GM18858 (cell line): ENCODE data around the gene PDE4D.

Source experiments
- ATAC-seq: cut with Tn5 transposase; IDR thresholded peaks from one replicate; pipeline ENCODE4 v1.9.1; 2021; ENCODE audit not compliant: unreplicated experiment

Gene PDE4D

DNA sequence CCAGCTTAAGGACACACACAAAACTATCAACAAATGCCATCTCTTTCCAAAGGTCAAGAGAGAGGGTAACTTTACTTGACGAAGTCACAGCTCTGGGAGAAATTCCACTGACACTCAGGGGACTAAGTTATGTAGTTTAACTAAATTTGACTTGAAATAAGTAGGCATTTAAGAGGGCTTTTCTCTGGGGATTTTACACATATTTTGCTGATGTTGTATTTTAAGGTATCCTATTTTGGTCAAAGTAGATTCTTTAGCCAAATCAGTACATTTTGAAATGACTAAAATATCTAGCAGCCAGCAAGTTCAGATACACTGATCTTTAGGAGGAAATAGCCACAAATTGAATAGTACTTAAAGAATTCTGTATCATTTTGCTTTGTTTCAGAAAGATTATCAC, 652.0 kb downstream of the PDE4D start:
- no peak for ATAC-seq

DNA sequence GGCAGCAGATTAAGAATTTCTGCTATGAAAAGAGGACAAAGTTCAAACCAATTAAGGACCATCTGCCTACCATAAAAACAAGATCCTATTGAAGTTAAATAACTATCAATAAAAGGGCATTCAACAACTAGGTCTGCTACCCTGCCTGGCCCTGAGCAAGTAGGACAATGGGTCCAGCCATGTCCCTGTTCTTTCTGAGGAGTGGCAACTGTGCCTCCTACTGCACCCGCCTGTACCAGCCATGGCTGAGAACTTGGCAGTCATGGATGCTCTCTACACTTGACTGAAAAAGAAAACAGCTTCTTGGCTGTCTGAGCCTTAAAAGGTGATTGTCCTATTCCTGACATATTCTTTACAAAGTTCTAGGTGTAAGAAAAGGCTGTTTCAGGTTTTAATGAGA, 652.4 kb downstream of the PDE4D start:
- ATAC-seq, result no peak

DNA sequence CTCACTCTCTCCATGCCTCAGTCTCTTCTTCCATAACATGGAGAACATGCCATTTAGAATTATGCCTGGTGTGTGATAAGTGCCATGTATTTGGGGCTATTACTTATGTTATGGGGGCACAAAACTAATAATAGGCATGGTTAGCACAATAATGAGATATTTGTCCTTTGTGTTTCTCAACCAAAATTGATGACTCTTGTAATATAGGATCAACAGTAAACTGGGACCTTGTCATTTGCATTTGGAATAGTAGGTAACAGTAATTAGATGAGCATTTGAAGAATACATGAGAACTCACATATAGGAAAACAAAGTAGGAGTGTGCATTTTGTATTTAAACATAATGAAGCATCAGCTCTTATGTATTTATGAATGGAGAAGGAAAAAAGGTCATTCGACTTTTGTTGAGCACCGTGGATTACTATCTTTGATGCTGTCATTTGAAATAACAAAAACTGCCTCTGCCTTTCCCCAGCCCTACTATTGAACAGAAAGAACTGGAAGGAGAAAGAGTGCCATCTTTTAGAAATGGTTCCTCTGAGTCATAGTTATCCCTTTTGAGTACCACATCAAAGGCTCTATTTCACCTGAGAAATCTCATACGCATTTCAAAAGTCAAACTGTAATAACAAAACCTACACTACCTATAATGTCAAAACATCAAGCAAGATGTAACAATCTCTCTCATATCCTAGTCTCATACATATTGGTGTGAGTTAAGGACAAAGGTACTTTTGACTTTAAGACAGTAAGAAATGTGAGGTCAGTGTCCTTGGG, 655.2 kb downstream of the PDE4D start:
- ATAC-seq, result peak; percentile 97

DNA sequence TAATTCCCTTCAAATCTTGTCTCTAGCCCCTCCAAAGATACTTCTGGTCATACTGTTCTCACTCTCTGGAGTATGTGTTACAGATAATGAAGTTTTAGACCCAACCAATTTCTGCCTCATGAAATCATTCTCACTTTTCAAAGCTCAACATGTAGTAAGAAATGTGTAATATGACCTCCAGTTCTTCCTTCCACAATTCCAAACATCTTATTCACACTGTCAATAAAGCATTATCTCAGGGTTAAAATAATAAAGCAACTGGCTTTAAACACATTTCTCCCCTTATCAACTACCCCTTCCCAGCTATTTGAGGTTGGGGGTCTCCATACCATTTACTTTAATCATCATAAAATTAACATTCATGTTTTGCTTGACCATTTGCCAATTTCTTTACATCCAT, 656.5 kb downstream of the PDE4D start:
- no peak for ATAC-seq

DNA sequence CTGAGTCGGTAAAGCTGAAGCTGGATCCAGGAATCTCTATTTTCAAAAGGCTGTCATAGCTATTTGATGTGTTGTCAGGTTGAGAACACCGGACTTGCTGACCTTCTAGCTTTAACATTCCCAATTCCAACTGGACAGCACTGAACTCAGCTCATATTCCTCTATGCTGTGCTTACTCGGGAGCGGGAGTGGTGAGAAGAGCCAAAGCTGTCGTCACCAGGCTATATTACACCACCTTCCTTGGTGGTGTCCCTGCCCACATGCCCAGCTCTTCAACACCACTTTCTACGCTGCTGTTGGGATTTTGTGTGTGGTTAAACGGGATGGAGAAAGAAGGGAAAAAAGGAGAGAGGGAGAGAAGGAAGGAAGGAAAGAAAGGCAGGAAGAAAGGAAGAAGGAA, 657.1 kb downstream of the PDE4D start:
- no peak for ATAC-seq

DNA sequence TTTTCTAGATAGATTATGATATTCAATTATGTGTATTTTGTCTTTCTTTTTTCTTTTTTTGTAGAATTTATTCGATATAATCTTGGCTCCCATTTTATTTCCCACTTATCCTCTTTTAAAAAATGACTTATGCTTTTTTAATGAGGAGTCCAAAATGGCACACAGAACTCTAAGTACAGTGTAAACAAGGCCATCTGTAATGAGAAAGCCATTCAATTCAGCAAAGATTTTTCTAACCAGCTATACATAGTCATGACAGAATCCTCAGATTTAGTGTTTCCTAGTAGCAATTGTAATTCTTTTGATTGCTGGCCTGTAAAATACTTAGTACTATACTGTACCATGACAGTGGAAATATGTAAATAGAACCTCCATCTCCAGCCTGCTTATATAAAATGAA, 659.3 kb downstream of the PDE4D start:
- no peak for ATAC-seq

DNA sequence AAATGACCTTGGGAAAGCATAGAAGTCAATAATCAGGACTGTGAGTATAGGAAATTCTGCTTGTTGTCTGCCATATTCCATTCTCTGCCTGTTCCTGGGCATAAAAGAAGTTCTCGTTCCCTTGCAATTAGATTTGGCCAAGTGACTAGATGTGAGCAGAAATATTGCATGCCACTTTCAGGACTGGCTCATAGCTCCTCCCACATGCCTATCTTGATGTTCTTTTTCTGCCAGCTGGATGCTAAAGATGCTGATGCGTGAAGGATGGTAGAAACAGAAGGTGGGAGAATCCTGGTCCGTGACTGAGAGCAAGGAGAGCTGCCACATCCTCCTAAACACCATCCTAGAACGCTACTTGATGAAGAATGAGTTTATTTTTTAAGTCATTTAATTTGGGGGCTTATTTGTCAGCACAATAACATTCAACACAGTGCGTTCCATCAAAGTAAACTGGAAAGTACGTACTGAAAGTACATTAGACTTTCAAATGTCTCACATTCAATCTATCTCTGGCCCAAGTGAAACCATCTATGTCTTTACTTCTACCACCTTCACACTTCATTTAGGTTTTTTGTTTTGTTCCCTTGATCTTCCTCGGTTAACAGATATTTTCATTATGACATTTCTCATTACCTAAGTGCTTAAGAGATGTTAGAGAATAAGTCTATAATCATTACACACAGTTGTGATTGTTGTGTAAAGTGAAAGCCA, 662.1 kb downstream of the PDE4D start:
- no peak for ATAC-seq

DNA sequence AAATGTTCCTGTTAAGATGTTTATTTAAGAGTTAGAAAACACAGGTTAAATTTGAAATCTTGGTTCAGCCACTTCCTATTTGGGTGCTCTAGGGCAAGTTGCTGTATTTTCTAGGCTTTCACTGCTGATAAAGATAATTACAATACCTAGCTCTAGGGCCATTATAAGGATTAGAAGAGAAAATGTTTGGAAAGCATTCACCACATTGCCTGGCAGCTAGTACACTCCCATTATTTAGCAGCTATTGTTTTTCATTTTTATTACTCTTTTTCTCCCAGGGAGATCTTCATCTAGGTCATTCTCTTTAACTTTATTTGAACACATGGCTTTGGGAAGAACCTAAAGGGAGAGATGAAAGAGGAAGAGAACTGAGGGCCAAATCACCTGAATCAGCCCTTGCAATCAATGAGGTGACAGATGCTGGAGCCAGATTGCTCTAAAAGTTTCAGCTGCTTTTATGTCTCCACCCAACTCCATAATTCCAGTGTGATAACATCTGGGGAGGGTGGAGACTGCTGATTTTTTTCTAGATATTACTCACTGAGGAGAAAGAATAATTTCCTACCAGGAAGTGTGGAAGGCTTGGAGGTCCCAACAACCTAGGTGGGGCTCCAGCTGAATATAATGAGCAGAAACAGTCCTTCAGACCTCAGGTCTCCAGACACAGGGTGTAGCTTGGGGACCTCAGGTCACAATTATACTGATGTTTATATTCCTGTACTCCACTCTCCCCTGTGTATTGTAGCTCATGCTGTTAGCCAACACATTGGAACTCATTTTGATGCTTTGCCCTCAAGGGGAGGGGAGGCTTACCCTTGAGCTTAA, 670.6 kb downstream of the PDE4D start:
- no peak for ATAC-seq

DNA sequence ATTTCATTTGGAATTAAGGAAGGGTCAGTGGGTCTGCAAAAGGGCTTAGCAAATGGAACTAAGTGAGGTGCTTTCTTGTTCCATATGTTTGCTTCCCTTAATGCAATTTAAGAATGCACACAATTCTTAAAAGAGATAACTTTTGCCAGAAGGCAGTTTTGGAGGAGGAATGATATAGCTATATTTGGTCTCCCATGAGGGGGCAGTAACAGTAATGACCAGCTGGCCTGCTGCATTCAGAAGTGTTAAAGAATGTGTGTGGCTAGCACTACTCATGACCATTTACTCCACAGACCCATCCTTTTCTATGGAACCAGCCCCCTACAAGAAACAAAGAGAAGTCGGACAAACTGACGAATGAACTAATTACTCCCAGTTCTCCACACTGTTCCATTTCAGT, 671.8 kb downstream of the PDE4D start:
- no peak for ATAC-seq

DNA sequence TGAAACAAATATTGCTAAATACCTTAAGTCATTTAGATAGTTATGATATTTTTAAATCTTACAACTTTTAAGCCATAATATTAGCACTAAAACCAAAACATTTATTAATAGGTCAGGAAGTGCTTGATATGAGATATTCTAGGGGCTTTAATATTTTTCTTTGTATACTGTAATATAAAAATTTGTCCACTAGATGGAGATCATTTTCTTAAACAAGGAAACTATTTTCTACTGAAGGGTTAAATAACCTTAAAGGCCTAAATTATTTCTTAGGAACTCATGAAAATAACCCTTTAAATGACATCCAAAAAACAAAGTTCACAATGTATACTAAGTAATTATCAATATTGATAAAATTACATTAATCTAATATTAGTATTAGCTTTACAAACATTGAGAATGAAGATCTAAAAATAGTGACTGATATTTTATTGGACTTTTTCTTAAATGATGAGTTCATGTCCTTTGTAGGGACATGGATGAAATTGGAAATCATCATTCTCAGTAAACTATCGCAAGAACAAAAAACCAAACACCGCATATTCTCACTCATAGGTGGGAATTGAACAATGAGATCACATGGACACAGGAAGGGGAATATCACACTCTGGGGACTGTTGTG, 675.0 kb downstream of the PDE4D start:
- no peak for ATAC-seq

DNA sequence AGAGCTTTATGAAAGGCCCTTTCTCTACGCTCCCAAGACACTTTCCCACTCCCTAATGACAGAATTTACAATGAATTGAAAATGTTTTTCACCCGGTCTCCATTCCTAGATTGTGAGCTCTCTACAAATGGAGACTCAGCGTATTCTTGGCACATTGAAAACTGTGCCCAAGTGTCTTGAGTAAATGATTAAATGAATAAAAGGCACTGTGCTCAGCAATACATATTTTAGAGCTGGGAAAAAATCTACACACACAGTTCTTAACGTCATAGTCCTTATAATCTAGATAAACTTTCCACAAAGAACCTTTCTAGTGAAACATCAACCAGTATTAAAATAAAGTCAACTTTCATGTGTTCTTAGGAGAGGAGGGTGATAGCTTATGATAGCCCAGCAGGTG, 676.7 kb downstream of the PDE4D start:
- no peak for ATAC-seq

DNA sequence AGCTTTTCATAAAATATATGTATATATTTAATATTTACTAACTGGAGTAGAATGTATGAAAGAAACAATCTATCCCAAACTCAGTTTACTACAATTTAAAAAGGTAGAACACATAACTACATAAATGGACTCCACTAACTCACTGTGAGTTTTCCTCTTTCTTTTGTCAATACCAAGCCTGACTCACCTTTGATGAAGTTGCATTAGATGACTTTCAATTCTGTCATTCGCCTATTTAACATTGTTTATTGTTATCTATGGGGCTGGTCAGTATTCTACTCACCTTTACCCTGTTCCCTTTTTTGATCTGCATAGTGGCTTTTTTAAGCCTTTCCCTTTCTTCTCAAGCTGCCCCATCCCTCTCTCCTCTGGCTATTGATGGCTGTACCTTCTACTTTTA, 680.9 kb downstream of the PDE4D start:
- no peak for ATAC-seq

DNA sequence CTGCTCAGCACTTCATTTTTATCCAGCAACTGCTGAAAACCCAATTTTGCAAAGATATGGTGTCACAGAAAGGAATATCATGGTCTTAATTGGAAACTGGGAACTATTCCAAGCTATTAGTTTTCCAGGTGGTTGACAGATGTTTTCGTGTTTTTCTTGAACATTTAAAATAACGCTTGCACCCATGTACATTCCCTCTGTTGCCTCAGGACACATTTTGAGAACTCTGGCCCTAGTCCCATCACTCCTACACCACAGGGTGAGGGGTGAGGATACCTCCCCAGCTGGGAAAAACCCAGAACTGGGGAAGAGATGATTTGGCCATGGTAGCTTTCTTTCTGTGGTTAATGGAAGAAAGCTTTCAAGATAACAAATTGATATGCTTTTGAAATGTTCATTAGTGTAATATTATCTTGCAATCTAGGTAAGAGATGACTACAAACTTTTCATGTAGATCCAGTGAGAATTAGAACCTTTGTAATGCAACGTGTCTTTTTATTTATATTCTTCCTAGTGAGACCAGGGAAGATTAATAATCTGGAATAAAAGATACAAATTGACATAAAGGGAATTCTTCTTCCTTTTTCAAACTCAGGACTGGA, 683.7 kb downstream of the PDE4D start:
- ATAC-seq, result no peak

DNA sequence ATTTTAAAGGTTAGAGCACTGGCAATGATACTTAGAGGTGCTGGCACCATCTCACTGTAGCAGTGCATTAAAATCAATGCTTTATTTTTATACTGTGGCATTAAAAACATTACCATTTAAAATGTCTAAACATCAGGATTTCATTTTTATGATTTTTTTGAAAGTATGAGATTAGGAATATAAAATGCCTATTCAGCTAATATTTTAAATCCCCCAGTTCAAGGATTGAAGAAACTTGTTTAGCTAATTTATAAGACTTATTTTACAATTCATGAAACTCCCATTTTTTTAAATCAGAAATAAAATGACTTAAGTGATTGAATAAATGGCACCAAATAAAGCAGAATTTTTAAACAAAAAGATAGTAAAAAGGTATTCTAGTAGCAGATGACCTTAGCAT, 685.1 kb downstream of the PDE4D start:
- ATAC-seq, result no peak

DNA sequence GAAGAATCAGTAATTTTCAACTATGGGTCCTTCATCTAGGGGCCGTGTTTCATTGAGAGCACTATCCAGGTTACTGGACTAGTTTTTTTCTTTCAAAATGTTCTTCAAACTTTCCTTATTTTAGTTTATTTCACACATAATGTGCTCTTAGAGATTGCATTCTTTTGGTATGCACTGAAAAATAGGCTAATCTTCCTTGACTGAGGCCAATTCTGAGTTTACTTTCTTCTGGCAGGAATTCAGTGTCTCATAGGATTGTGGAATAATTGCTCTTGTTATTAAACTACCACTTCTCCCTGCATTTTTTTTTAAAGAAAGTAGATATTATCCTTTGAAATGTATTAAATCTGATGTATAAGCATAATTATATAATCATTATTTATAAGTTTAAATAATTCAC, 686.1 kb downstream of the PDE4D start:
- ATAC-seq, result no peak

DNA sequence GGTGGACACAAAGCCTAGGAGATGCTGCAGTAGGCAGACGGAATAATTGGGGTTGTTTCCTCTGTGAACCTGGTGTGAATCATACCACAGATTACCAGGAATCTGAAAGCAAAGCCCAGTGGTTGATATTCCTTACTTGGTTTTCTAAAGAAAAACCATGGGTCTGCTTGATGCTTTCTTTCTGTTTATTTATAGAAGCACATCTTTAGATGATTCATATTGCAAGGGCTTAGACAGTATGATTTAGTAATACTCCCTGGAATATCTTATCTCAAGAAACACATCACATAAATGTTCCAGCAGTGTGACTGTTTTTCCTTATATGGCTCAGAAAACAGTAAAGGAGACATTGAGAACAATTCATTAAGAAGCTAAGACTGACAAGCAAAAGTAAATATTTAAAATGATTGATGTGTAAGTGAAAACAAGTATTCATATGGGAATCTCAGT, 687.4 kb downstream of the PDE4D start:
- no peak for ATAC-seq

DNA sequence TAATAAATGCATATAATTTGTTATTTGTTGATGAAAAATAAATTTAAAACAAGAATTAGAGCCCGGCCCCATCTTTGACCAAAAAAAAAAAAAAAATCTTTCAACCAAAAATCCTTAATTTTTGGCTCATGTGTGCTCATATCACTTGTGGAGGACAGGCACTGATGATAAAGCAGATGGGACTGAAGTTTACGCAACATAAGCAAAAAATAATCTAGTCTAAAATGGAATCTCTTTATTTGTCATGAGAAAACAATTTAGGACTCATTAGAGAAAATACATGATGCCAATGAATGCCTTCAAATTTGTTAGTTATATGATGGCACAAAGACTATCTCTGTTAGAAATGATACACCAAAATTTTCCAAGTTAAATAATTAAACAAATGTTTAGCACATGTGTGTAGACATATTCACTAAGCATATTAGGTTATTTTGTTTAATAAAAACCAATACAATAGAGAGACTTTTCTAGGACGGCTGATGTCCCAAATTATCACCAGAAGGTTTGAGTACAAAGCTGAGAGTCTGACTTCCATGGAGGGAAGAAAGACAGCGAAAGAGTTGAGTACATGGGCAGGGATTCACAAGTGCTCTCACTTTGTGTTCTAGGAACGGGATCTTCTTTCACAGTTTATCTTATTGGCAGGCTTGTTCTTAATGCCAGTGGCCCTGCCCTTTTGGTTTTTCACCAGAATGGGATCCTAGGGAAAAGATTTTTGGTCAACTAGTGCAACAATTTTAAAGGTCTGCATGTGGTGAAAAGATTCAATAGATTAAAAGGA, 689.2 kb downstream of the PDE4D start:
- ATAC-seq, result no peak

DNA sequence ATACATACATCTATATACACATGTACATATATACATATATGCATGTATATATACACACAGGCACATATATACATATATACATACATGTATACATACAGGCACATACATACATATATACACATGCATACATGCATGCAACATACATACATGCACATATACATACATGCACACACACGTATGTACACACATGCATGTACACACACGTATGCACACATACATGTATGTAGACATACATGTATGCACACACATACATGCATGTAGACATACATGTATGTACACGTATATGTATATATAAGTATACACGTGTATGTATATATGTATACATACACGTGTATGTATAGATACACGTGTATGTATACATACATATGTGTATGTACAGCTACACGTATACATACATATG, 693.7 kb downstream of the PDE4D start:
- no peak for ATAC-seq

DNA sequence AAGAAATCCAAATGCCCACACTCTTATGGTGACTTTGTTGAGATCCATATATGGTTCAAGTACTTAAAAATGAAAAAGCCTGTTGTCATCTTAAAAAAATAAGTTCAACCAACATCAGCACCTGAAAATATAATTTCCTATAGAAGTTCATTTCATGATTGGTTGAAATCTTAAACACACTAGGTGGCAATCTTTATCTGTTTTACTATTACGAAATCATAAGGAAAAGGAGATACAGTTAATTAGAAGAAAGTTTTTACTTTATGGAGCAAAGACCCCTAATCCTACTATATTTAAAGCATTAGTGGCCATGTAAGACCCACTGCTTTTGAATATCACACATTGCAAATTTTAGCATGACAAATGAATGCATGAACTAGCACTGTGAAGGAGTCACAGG, 694.7 kb downstream of the PDE4D start:
- ATAC-seq, result no peak

DNA sequence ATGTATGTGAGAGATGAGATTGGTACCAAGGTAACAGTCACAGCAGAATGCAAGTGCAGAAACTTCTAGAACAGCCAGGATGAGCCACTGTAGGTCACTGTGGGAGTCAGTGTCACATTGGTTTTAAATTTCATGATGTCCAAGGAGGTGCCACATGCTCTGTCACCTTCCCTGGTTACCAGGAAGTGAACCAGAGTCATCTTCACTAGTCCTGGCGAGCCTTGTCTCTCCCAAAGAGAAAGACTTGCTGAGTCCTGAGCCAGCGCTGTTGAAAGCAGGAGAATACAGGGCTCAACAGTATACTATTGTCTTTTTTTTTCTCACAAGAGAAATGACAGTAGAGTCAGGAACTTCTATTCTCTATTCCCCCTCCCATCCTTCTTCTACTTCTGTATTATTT, 695.2 kb downstream of the PDE4D start:
- ATAC-seq, result no peak
